ENCODE measurements around the gene C4orf51.
"Not testable (repeated sequence)": the region's sequence is repeated elsewhere in the genome, so short reads cannot be mapped to it uniquely, and the experiment has no call there.

Gene C4orf51

DNA sequence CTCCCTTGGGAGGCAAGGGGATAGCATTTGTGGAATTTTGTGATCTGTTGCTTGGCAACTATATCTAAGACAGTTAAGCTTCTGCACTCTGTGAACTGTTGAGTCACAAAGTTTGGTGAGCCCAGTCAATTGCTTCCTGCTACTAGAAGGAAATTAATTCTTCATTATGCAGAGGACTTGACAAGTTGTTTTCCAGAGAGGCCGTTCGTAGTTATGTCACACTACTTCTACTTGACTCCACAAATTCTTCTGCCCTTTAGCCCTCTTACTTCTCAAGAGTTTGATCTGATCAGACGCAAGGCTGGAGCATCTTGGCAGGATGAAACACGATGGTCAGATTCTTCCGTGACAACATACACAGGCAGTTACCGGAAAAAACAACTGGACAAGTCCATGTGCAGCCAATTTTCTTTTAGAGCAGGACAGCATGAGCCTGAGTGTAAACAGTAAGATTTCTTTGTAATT is at the start of gene C4orf51:
C4orf51 (plus strand) TSS at position 156 of the 465 bp plus-strand sequence; CDS start at position 214, 58 bp downstream.
- DNase-seq (ENCODE audit: low read depth), result no peak

DNA sequence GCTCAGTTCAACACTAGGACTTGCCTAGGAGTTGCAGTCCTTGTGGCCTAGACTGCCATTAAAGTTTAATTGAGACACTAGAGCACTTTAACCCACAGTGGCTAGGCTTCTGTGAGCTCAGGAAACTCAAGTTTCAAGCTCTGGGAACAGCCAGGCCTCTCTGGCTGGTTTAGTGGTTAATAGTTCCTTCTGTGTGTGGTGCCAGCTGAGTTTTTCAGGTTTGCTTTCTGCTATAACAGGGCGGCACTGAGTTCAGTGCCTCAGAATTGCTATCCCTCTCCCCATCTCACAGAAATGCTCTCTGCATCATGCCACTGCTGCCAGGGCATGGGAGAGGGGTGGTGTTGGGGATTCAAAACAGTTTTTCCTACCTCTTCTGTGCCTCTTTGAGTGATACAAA is 44.8 kb upstream of the C4orf51 start:
- no peak for DNase-seq (ENCODE audit: low read depth)

DNA sequence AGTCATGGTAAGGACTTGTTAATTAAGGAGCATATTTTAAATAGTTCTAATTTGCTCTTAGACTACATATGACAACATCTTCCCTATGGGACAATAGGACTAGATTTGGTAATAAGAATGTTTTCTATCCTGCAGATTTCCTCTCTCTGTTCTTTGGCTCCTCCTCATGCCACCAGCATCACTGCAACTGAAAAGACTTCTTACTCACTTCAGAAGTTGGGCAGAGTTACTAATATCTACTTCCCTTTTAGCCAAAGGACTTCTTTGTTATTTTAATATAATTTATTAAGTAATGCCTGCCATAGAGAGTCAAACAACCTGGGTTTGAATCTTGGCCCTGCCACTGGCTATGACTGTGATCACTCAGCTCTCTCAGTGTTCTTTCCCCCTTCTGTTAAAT is 44.3 kb upstream of the C4orf51 start:
- no peak for DNase-seq (ENCODE audit: low read depth)

DNA sequence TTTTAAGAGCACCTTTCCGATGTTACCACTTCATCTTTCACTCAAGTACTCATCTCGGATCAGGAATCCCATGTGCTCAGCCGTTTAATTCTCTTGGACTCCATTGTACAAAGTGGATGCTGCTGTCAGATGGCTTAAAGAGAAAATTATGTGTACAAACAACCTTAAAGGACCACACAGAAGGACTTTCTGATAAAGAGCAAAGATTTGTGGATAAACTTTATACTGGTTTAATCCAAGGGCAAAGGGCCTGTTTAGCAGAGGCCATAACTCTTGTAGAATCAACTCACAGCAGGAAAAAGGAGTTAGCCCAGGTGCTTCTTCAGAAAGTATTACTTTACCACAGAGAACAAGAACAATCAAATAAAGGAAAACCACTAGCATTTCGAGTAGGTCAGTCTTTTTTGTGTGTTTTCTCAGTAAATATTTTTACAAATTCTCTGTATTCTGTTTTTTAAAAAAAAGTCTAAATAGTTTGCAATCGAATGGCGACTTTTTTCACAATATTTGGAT is 40.7 kb upstream of the C4orf51 start:
- DNase-seq (ENCODE audit: low read depth), result no peak

DNA sequence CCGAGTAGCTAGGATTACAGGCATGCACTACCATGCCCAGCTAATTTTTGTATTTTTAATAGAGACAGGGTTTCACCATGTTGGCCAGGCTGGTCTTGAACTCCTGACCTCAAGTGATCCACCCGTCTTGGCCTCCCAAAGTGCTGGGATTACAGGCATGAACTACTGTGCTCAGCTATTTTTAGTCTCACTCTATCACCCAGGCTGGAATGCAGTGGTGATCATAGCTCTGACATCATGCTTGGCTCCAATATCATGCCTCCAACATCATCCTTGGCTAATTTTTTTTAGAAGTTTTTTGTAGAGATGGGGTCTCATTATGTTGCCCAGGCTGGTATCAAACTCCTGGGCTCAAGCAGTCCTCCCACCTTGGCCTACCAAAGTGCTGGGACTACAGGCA is 39.7 kb upstream of the C4orf51 start:
- DNase-seq (ENCODE audit: low read depth), result not testable (repeated sequence)

DNA sequence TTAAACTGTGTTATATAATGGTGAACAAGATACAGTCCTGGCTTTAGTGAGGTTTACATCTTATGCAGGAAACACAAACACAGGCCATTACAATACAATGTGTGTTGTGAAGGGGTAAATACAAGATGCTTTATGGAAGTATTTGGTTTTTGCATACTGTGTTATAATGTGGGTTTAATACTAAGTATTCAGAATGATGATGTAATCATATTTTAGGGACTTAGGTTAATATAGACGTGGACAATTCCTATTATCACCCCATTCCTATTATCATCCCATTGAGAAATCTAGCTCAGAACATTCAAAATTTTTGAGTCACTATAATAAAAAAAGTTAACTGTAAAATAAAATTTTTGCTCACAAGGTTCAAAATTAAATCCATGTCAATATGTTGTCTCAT is 36.7 kb upstream of the C4orf51 start:
- no peak for DNase-seq (ENCODE audit: low read depth)

DNA sequence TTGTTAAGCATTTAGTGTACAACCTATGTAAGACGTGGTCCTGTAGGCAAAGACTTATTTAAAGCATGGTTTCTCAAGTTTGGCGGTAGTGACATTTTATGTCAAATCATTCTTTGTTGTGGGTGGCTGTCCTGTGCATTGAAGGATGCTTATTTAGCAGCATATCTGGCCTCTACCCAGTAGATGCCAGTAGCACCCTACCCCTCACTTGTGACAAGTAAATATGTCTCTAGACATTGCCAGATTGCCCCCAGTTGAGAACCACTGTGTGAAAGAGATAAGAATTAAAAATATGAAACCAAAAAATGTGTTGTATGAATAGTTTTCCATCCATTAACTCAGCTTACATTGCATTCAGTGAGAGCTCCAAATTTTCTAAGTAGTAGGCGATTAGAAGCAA is 35.2 kb upstream of the C4orf51 start:
- DNase-seq (ENCODE audit: low read depth), result no peak

DNA sequence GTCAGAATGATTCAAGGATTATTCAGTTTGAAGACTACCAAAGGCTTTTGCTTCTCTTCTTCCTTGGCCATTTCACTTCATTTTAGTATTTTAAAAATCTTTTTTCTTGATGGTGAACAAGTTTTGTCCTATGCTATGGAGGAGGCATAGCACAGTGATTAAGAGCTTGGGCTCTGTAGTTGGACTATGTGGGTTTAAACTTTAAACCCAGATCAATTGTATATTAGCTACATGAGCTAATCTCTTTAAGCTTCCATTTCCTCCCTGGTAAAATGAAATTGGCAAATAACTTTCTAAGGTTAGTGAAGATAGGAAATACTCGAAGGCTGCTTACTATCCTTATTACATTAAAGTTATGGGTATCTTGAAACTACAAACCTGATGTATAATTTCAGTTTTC is 23.8 kb upstream of the C4orf51 start:
- no peak for DNase-seq (ENCODE audit: low read depth)

DNA sequence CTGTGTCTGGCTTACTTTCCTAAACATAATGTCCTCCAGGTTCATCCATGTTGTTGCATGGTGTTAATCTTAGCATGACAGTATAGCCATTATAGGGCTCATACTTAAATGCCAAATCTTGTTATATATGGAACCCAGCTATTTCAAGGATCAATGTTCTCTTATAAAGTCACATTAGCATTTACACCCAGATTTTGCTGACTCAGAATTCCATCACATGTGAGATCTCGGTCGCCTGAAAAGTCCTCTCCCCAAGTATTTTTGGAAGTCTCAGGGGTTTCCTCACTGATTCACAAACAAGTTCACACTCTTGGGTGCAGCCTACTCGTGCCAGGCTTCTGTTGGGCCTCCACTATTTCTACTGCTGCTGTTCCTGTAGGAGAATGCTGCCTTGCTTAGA is 19.9 kb upstream of the C4orf51 start:
- DNase-seq (ENCODE audit: low read depth), result no peak

DNA sequence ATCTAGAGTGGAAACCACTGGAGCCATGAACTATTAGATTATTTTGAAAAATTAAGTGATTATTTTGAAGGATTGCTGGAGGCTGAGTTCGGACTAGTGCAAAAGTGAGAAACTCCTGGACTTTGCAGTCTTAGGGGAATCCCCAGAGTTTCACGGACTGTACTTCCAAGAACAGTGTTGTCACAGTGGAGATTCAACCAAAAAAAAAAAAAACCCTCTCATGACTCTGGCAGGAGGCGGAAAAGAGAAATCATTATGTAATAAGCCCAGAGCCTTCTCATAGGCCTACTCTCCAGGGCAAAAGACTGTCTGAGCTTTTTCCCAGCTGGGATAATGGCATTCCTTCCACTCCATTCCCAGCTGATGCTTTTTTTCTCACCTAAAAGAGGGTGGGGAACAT is 16.8 kb upstream of the C4orf51 start:
- no peak for DNase-seq (ENCODE audit: low read depth)

DNA sequence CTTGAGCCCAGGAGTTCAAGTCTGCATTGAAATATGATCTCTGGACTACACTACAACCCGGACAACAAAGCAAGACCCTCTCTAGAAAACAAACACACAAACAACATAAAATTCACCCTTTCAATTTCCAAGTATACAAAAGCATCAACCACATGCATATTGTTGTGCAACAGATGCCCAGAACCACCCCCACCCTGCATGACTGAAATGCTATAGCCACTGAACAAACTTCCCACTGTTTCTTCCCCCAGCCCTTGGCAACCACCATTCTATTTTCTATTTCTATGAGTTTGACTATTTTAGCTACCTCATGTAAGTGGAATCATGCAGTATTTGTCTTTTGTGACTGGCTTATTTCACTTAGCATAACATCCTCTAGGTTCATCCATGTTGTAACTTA is 14.2 kb upstream of the C4orf51 start:
- DNase-seq (ENCODE audit: low read depth), result no peak

DNA sequence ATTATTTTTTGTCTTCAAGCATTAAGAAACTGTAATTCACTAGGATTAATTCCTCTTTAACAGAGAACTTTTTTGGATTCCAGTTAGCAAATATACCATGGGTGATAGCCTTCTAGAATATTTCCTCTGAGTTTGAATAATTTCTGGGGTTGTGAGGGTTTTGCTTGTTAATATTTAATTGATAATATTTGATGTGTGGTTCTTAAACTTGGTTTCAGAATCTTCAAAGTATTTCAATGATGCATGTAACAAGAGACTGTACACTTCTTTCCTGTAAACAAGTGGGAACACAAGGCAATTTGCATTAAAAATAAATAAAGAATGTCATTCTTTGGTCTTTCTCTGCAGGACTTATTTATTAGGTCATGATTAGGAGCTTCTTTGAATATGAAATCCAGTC is 9.5 kb upstream of the C4orf51 start:
- no peak for DNase-seq (ENCODE audit: low read depth)

DNA sequence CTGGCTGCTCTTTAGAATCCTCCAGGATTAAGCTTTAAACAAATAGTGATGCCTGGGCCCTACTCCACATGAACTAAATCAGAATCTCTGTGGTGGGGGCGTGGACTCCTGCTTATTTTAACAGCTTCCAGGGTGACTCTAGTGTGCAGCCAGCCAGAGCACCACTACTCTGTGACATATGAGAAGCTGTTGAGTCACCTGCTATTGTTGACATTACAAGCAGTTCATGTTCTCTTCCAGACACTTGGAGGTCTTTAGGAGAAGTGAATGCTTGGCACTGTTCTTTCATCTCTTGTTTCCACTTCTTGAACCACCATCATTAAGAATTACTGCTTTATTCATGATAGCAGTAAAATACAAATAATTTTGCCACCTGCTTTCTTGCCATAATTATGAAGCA is 426 bp upstream of the C4orf51 start:
- no peak for DNase-seq (ENCODE audit: low read depth)

DNA sequence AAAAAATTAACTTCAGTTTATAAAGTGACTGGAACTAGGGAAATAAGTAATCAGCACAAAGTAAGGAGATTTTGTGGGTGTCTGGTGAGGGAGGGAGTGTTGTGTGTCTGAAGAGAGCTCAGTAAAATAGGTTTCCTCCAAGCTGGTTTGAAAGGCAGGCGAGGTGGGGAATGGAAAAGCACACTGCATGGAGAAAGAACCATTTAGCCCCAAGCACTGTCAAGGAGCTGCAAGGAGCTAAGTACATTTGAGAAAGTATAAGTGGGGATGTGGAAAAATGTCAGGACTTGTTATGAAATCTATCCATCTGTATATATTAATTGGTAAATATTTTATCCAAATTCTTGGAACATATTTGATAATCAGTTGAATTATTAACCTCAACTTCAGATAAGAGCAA is 956 bp downstream of the C4orf51 start:
- DNase-seq (ENCODE audit: low read depth), result no peak

DNA sequence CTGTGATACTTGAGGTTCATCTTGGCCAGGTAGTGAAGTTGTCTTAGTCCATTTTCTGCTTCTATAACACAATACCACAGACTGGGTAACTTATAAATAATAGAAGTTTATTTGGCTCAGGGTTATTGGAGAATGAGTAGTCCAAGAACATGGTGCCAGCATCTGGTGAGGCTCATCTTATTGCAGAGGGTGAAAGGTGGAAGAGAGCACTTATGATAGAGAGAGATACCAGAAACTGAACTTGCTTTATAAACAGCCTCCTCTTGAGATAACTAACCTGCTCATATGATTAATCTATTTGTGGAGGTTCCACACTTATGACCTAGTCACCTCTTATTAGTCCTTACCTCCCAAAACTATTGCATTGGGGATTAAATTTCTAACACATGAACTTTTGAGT is 1.6 kb downstream of the C4orf51 start:
- no peak for DNase-seq (ENCODE audit: low read depth)

DNA sequence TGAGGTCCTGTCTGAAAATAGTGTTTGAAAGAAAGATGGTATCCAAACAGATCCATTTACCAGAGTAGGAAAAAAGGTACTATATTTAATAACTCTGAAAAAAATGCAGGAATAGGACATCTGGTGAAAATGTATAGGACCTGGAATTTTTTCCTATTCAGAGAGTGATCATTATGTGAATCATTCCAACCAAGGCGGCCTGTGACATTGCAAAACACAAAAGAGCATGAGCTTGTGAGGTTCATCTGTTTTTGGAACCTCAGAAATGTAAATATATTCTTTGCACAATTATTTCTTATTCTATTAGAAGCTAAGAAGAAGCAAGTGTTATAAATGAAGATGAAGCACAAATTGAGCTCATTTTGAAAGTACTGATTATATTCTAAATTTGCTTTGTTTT is 2.0 kb downstream of the C4orf51 start:
- no peak for DNase-seq (ENCODE audit: low read depth)

DNA sequence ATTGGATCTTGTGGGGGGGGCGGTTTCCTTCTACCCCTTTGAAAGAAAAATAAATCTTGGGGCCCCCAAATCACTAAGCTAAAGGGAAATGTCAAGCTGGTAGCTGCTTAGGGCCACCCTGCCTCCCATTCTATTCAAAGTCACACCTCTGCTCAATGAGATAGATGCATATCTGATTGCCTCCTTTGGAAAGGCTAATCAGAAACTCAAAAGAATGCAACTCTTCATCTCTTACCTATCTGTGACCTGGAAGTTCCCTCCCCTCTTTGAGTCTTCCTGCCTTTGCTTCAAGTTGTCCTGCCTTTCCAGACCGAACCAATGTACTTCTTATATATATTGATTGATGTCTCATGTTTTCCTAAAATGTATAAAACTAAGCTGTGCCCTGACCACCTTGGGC is 7.0 kb downstream of the C4orf51 start:
- DNase-seq (ENCODE audit: low read depth), result no peak

DNA sequence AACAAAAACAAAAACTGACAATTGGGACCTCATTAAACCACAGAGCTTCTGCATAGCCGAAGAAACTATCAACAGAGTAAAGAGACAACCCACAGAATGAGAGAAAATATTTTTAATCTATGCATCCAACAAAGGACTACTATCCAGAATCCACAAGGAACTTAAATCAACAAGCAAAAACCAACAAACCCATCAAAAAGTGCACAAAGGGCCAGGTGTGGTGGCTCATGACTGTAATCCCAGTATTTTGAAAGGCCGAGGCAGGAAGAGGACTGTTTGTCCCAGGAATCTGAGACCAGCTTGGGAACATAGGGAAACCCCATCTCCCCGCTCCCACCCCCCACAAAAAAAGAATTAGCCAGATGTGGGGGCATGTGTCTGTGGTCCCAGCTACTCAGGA is 10.7 kb downstream of the C4orf51 start:
- no peak for DNase-seq (ENCODE audit: low read depth)

DNA sequence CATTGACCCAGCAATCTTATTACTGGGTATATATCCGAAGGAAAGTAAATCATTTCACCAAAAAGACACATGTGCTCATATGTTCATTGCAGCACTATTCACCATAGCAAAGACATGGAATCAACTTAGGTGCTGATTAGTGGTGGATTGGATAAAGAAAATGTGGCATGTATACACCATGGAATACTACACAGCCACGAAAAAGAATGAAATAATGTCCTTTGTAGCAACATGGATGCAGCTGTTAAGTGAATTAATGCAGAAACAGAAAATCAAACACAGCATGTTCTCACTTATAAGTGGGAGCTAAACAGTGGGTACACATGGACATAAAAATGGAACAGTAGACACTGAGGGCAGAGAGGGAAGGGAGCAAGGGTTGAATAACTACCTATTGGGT is 11.5 kb downstream of the C4orf51 start:
- DNase-seq (ENCODE audit: low read depth), result not testable (repeated sequence)

DNA sequence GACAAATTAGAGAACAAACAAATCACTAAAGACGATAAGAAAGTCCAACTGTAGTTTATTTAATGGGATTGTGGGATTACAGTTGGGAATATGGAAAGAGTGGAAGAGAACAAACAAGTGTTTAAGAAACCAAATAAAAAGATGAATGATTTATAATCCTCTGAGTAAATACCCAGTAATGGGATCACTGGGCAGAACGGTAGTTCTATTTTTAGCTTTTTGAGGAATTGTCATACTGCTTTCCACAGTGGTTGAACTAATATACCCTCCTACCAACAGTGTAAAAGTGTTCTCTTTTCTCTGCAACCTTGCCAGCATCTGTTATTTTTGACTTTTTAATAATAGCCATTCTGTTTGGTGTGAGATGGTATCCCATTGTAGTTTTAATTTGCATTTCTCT is 15.0 kb downstream of the C4orf51 start:
- DNase-seq (ENCODE audit: low read depth), result no peak

DNA sequence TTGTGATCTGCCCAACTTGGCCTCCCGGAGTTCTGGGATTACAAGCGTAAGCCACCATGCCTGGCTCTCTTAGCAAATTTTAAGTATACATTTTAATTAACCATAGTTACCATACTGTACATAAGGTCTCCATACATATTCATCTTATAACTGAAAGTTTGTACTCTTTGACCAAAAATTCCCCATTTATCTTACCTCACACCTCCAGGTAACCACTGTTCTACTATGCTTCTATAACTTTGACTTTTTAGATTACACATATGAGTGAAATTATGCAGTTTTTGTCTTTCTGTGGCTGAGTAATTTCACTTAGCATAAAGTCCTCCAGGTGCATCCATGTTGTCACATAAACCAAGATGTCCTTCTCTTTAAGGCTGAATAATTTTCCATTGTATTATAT is 17.4 kb downstream of the C4orf51 start:
- no peak for DNase-seq (ENCODE audit: low read depth)

DNA sequence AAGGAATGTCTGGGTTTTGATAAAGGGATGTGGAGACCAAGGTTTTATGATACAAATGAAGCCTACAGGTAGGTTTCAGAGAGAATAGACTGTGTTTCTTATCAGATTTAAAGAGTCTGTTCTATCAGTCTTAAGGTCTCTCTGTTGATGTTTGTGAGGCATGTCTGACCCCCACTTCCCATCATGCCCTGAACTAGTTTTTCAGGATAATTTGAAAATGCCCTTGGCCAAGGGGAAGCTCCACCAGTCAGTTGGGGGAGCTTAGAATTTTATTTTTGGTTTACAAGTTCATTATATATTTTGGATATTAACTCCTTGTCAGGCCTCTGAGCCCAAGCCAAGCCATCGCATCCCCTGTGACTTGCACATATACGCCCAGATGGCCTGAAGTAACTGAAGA is 18.6 kb downstream of the C4orf51 start:
- no peak for DNase-seq (ENCODE audit: low read depth)

DNA sequence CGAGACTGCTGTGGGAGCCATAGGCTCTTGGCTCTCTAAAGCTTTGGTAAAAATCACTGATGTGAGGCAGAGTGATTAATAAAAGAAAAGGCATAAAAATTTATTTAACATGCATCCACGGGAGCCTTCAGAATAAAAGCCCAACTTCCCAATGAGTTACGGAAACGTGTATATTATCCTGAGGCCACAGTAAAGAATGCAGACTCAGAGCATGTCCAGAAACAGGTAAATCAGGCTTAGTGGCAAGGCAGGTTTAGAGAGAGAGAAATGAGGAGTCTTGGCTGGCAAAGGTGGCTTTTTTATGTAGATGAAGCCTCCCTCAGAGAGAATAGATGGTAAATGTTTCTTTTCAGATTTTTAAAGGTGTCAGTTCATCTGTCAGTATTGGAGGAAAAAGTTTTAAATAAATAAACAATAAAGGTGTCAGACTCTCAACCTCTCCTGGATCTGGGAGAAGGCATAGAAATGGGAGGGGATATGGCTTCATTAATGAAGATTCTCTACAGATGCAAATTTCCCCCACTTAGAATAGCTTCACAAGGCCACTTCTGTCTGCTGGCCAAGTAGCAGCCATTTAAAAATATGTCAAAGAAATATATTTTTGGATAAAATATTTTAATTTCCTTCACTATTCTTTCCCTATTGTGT is 24.0 kb downstream of the C4orf51 start:
- DNase-seq (ENCODE audit: low read depth), result no peak

DNA sequence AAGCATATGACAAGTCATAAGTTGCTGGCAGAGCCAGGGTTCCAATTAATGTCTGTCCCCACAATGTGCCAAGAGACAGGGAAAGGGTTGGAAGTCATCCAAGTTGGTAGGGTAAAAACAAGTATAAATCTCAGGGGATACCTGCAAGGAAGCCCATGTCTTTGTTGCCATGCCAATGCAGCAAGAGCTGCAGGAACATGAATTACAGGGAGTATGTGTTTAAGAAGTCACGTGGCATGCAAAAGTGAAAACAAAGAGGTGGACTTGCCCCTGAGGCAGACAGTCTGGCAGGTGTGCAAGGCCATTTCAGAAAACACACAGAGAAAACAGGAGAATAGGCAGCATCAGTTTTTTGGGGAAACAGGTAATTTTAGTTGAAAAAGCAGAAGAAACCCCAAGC is 29.4 kb downstream of the C4orf51 start:
- DNase-seq (ENCODE audit: low read depth), result no peak

Data from T-helper 22 cell (primary cell).